IMR-90 (cell line): Measurements from ENCODE around the gene TOP2B. TPM values are rescaled to one million over a fixed set of nuclear protein-coding genes. Genes with fewer than 3 reads are reported as not detected.

Source experiments
- ATAC-seq: fragments of 200-7000 bp; cut with Tn5 transposase; 2 replicates; pipeline ENCODE4 v1.9.1; 2020; ENCODE audit warnings: low read depth, mild to moderate bottlenecking, moderate library complexity
- BruUV-seq: library from RNA; stranded (reverse); fragments of 400-500 nt; replicated peaks from 2 replicates; lab custom pipeline; 2021; lab: Mats Ljungman, UMichigan
- CTCF ChIA-PET: fragments of 300-600 bp; formaldehyde crosslinking; extraction: SDS; loops from one replicate; lab custom pipeline; 2021; ENCODE audit warnings: antibody characterized with exemption; lab: Yijun Ruan, JAX
- POLR2A ChIA-PET: fragments of 300-600 bp; sonication (Branson Sonifier 250); formaldehyde crosslinking; loops from one replicate; lab custom pipeline; 2022; ENCODE audit warnings: antibody characterized with exemption; ENCODE audit not compliant: unreplicated experiment; lab: Charles Lee
- DNase-seq: peaks from one replicate; pipeline ENCODE4 v3.0.0; 2013
- H2AFZ ChIP-seq: replicated peaks from 2 replicates; pipeline ENCODE3; 2013; ENCODE audit warnings: low read length, mild to moderate bottlenecking; ENCODE audit not compliant: poor library complexity
- H2AK5ac ChIP-seq: 2 replicates; pipeline ENCODE4 v1.6.1; 2013; ENCODE audit warnings: low read depth, low read length, inconsistent platforms
- H2AK9ac ChIP-seq: replicated peaks from 2 replicates; pipeline ENCODE3; 2013; ENCODE audit warnings: mild to moderate bottlenecking, low read depth, low read length, moderate library complexity; ENCODE audit not compliant: poor library complexity
- H2BK120ac ChIP-seq: 2 replicates; pipeline ENCODE4 v1.6.1; 2013; ENCODE audit warnings: low read depth, low read length, inconsistent platforms
- H2BK15ac ChIP-seq: 3 replicates; pipeline ENCODE4 v1.6.1; 2013; ENCODE audit warnings: low read depth, low read length, inconsistent platforms
- H2BK20ac ChIP-seq: 2 replicates; pipeline ENCODE4 v1.6.1; 2013; ENCODE audit warnings: low read depth, mild to moderate bottlenecking, inconsistent platforms, low read length, moderate library complexity
- H2BK5ac ChIP-seq: 2 replicates; pipeline ENCODE4 v1.6.1; 2013; ENCODE audit warnings: mild to moderate bottlenecking, low read depth, low read length, inconsistent platforms; ENCODE audit not compliant: poor library complexity, severe bottlenecking
- H3K14ac ChIP-seq: replicated peaks from 2 replicates; pipeline ENCODE4 v1.6.1; 2013; ENCODE audit warnings: low read depth, low read length, inconsistent platforms
- H3K18ac ChIP-seq: 2 replicates; pipeline ENCODE4 v1.6.1; 2013; ENCODE audit warnings: low read depth, low read length, control low read depth
- H3K23ac ChIP-seq: 2 replicates; pipeline ENCODE4 v1.6.1; 2013; ENCODE audit warnings: low read depth, low read length, inconsistent platforms
- H3K27ac ChIP-seq: 2 replicates; pipeline ENCODE4 v1.5.1; 2013; ENCODE audit warnings: mild to moderate bottlenecking, control low read depth, low read length; ENCODE audit not compliant: insufficient read depth
- H3K27me3 ChIP-seq: 2 replicates; pipeline ENCODE4 v1.6.1; 2013; ENCODE audit warnings: low read length; ENCODE audit not compliant: control insufficient read depth, insufficient read depth
- H3K36me3 ChIP-seq: 2 replicates; pipeline ENCODE4 v1.6.1; 2013; ENCODE audit warnings: low read length, mixed read lengths; ENCODE audit not compliant: control insufficient read depth, insufficient read depth
- H3K4ac ChIP-seq: 2 replicates; pipeline ENCODE4 v1.6.1; 2013; ENCODE audit warnings: low read depth, low read length, inconsistent platforms
- H3K4me1 ChIP-seq: 2 replicates; pipeline ENCODE4 v1.6.1; 2013; ENCODE audit warnings: low read length, mixed read lengths; ENCODE audit not compliant: control insufficient read depth, insufficient read depth
- H3K4me2 ChIP-seq: 2 replicates; pipeline ENCODE4 v1.6.1; 2013; ENCODE audit warnings: low read depth, mild to moderate bottlenecking, control low read depth, low read length, moderate library complexity
- H3K4me3 ChIP-seq: 2 replicates; pipeline ENCODE4 v1.5.1; 2013; ENCODE audit warnings: low read depth, mild to moderate bottlenecking, control low read depth, low read length, moderate library complexity; ENCODE audit not compliant: insufficient read depth
- H3K56ac ChIP-seq: 2 replicates; pipeline ENCODE4 v1.6.1; 2013; ENCODE audit warnings: low read length, inconsistent platforms; ENCODE audit not compliant: insufficient read depth; ENCODE audit errors: extremely low read depth
- H3K79me1 ChIP-seq, 2 experiments: 2 replicates each; pipeline ENCODE4 v1.6.1; 2013; ENCODE audit warnings: low read length in 2 of 2, inconsistent platforms in 1 of 2, low read depth in 1 of 2
- H3K9ac ChIP-seq: 2 replicates; pipeline ENCODE4 v1.6.1; 2013; ENCODE audit warnings: low read depth, low read length, control low read depth
- H3K9me1 ChIP-seq: 2 replicates; pipeline ENCODE4 v1.6.1; 2013; ENCODE audit warnings: low read length, inconsistent platforms; ENCODE audit not compliant: insufficient read depth
- H3K9me3 ChIP-seq: 2 replicates; pipeline ENCODE4 v1.6.1; 2013; ENCODE audit warnings: low read length; ENCODE audit not compliant: control insufficient read depth, insufficient read depth
- H4K20me1 ChIP-seq: 2 replicates; pipeline ENCODE4 v1.6.1; 2013; ENCODE audit warnings: low read length, inconsistent platforms; ENCODE audit not compliant: insufficient read depth
- H4K5ac ChIP-seq: 2 replicates; pipeline ENCODE4 v1.6.1; 2013; ENCODE audit warnings: mild to moderate bottlenecking, low read depth, low read length, control low read depth
- H4K8ac ChIP-seq, 2 experiments: 2 replicates each; pipeline ENCODE4 v1.6.1; 2013; ENCODE audit warnings: low read depth in 2 of 2, low read length in 2 of 2, control low read depth in 1 of 2, inconsistent platforms in 1 of 2
- H4K91ac ChIP-seq: 2 replicates; pipeline ENCODE4 v1.6.1; 2013; ENCODE audit warnings: low read depth, low read length, inconsistent platforms; ENCODE audit not compliant: insufficient read depth
- BHLHE40 ChIP-seq: fragments of 150-350 bp; IDR thresholded peaks from 2 replicates; pipeline ENCODE4 v1.6.1; 2016; ENCODE audit warnings: mild to moderate bottlenecking, low read depth, low read length
- CEBPB ChIP-seq: IDR thresholded peaks from 2 replicates; pipeline ENCODE4 v1.6.1; 2012; ENCODE audit warnings: low read depth, low read length, improper control_type of control experiment
- CTCF ChIP-seq: conservative IDR thresholded peaks from 2 replicates; pipeline ENCODE4 v1.5.1; 2012; ENCODE audit warnings: mild to moderate bottlenecking, low read depth, low read length, improper control_type of control experiment
- ELK1 ChIP-seq: fragments of 150-350 bp; IDR thresholded peaks from 2 replicates; pipeline ENCODE4 v1.6.1; 2016; ENCODE audit warnings: low read depth, mild to moderate bottlenecking, low read length, moderate library complexity, borderline replicate concordance
- FOS ChIP-seq: fragments of 150-350 bp; IDR thresholded peaks from 2 replicates; pipeline ENCODE4 v1.6.1; 2016; ENCODE audit warnings: low read depth, low read length
- MAFK ChIP-seq: IDR thresholded peaks from 2 replicates; pipeline ENCODE4 v1.6.1; 2012; ENCODE audit warnings: low read depth, low read length, improper control_type of control experiment
- MAZ ChIP-seq: IDR thresholded peaks from 2 replicates; pipeline ENCODE4 v1.6.1; 2012; ENCODE audit warnings: low read depth, mild to moderate bottlenecking, low read length, improper control_type of control experiment, moderate library complexity, borderline replicate concordance
- MXI1 ChIP-seq: IDR thresholded peaks from 2 replicates; pipeline ENCODE4 v1.6.1; 2012; ENCODE audit warnings: low read depth, mild to moderate bottlenecking, low read length, moderate library complexity, borderline replicate concordance
- NFE2L2 ChIP-seq: fragments of 150-350 bp; IDR thresholded peaks from 2 replicates; pipeline ENCODE4 v1.6.1; 2016; ENCODE audit warnings: low read depth, mild to moderate bottlenecking, low read length
- POLR2A ChIP-seq: IDR thresholded peaks from 2 replicates; pipeline ENCODE4 v1.6.1; 2012; ENCODE audit warnings: mild to moderate bottlenecking, low read depth, low read length
- RAD21 ChIP-seq: IDR thresholded peaks from 2 replicates; pipeline ENCODE4 v1.6.1; 2012; ENCODE audit warnings: low read length, improper control_type of control experiment
- RCOR1 ChIP-seq: IDR thresholded peaks from 2 replicates; pipeline ENCODE4 v1.6.1; 2012; ENCODE audit warnings: mild to moderate bottlenecking, low read length, improper control_type of control experiment; ENCODE audit not compliant: insufficient replicate concordance
- RFX5 ChIP-seq: IDR thresholded peaks from 2 replicates; pipeline ENCODE4 v1.8.0; 2012; ENCODE audit warnings: low read depth, mild to moderate bottlenecking, low read length, moderate library complexity
- SMC3 ChIP-seq: fragments of 150-350 bp; IDR thresholded peaks from 2 replicates; pipeline ENCODE4 v1.6.1; 2016; ENCODE audit warnings: low read depth, mild to moderate bottlenecking, antibody characterized with exemption, low read length, moderate library complexity
- USF2 ChIP-seq: fragments of 150-350 bp; IDR thresholded peaks from 2 replicates; pipeline ENCODE4 v1.6.1; 2017; ENCODE audit warnings: mild to moderate bottlenecking, antibody characterized with exemption, low read length, low read depth
- WGBS, 2 experiments: methylation state at CpG; one replicate each; pipeline versions ENCODE4 v1.1.5 to v1.1.7; 2013; ENCODE audit warnings: missing lambda C conversion rate in 2 of 2; ENCODE audit not compliant: insufficient read length in 1 of 2; ENCODE audit errors: extremely low coverage in 2 of 2; 5-methylcytosine and 5-hydroxymethylcytosine counted together
- dilution Hi-C: fragments of 300-500 bp; cut with HindIII; formaldehyde crosslinking; loops from one replicate; pipeline ENCODE4 v1.14.3; 2018; ENCODE audit warnings: low sequenced_read_pairs; ENCODE audit not compliant: unreplicated experiment
- in situ Hi-C: fragments of 300-500 bp; cut with MboI; formaldehyde crosslinking; loops from 3 replicates; pipeline ENCODE4 v1.14.3; 2019; ENCODE audit warnings: low sequenced_read_pairs, inconsistent platforms, mixed read lengths
- intact Hi-C: fragments of 100-400 bp; cut with micrococcal nuclease; formaldehyde crosslinking; loops from 2 replicates; pipeline ENCODE4 v1.10.0; 2022
- polyA plus RNA-seq, 3 experiments: library from polyadenylated mRNA; depleted of rRNA; stranded (reverse); fragments of >200 nt; gene quantifications; 2 replicates each; pipeline ENCODE4 v1.2.3, GENCODE V29; 2012; ENCODE audit warnings: low replicate concordance in 1 of 3
- total RNA-seq: library from RNA; depleted of rRNA; stranded (reverse); fragments of >200 nt; gene quantifications from 2 replicates; pipeline ENCODE4 v1.2.3, GENCODE V29; 2012

The TOP2B gene
- total and polyA plus RNA-seq, 2 of the 4 experiments (the other 2 are of a cell fraction), result 45.5 to 53.4 TPM

GRCh38 chr3:25597535-25598101 lies 67.1 kb downstream of the TOP2B start:
- H4K91ac ChIP-seq, result no peak overlapping the region
- peaks cover 2% of the 10 kb centered on the region for H3K4me1 ChIP-seq
- no peak overlapping the region for H4K8ac ChIP-seq
- WGBS, 2 experiments, result no CpG with 5 or more reads among the region's 1 CpG
- H3K9me1 ChIP-seq, result peaks cover 4% of the 10 kb centered on the region; the same call in 1 of the 2 replicates
- no peaks in the 10 kb centered on the region for H4K20me1 ChIP-seq
- no peak overlapping the region for H2AK9ac ChIP-seq
- BruUV-seq, result no TSS peak
- H3K18ac ChIP-seq, result no peak overlapping the region
- no peak overlapping the region for H3K27ac ChIP-seq
- H2AFZ ChIP-seq, result no peak overlapping the region
- H2BK20ac ChIP-seq, result no peak overlapping the region
- DNase-seq (no peak), ATAC-seq (no peak)
- no peak overlapping the region for H2AK5ac ChIP-seq
- in situ Hi-C loops, result loop anchor here (10.0 to 25.0 kb wide), 2 partner anchors 823 to 1335 kb away; no protein-coding TSS in a partner anchor
- no peak overlapping the region for H4K5ac ChIP-seq
- ChIA-PET CTCF (no interaction called here), POLR2A (no interaction called here)
- TF ChIP-seq RFX5 (no peak), CEBPB (no peak), SMC3 (no peak), USF2 (no peak), RCOR1 (no peak), NFE2L2 (no peak), MAZ (no peak), MXI1 (no peak), POLR2A (no peak), FOS (no peak), ELK1 (no peak), RAD21 (no peak), MAFK (no peak), CTCF (no peak), BHLHE40 (no peak)
- H2BK5ac ChIP-seq, result no peak overlapping the region
- H3K9ac ChIP-seq, result no peak overlapping the region
- no peak overlapping the region for H3K4me3 ChIP-seq
- H3K14ac ChIP-seq, result no peak overlapping the region
- H3K56ac ChIP-seq, result no peak overlapping the region
- H3K4ac ChIP-seq, result no peak overlapping the region
- H3K23ac ChIP-seq, result no peak overlapping the region
- dilution Hi-C loops, result no loop called here
- peaks cover 12% of the 10 kb centered on the region for H3K36me3 ChIP-seq
- intact Hi-C loops, result loop anchor here (10.0 kb wide), 1 partner anchor 1333 kb away; no protein-coding TSS in a partner anchor
- H2BK120ac ChIP-seq, result no peak overlapping the region
- H3K9me3 ChIP-seq, result no peaks in the 10 kb centered on the region
- H3K79me1 ChIP-seq, result peaks cover 0 to 3% of the 10 kb centered on the region in 2 experiments; a peak in 1 of 4 replicates
- H3K4me2 ChIP-seq, result no peak overlapping the region
- H3K27me3 ChIP-seq, result no peaks in the 10 kb centered on the region
- H2BK15ac ChIP-seq, result no peak overlapping the region
